ENCODE results near the gene HTATIP2.
A peak's percentile ranks its signal among the peaks of the same experiment; 100 is the strongest.
"Not testable (repeated sequence)": the region's sequence is repeated elsewhere in the genome, so short reads cannot be mapped to it uniquely, and the experiment has no call there.

Gene HTATIP2

DNA sequence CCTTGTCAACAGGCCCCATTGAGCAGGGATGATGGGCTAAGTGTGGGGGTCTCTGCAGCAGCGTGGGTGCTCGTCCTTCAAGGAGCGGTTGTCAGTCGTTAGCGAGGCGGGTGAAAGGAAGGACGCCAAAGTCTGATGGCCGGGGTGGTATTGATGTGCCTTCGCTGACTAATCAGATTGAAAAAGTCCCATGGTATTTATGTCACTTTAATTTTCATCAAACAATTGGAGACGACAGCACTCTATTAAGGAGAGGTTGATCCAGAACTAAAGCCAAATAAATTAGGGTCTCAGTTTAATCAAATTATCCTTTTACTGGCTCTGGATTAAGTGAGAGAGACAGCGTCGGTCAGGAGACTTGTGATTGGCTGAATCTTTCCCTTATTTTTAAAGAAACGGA, 9.6 kb downstream of the HTATIP2 start:
- no peak for DNase-seq

DNA sequence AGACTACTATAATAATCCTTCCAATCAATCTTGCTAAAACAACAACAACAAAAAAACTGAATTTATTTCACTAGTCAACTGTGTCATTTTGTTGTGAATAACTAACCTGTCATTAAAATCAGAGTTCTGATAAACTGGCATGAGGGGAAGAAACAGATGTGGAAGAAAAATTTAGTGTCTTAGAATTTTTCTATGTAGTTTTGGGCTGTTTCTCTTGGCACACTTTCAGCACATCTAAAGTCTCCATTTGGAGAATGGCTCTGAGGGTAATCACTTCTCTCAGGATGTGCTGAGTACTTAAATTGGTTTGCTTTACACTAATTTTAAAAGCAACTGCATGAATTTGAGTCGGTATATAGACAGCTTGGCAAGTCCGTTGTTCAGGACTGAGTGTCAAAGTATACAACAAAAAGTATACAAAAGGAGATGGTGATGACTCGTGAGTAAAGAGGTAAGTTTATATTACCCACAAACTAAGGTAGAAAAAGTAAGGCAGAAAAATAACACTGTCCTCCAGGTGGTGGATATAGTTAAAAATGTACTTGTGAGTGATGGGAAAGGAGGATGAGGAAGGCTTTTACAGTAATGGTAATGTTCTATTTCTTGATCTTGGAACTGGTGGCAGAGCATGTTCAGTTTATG, 10.2 kb downstream of the HTATIP2 start:
- DNase-seq, result no peak

DNA sequence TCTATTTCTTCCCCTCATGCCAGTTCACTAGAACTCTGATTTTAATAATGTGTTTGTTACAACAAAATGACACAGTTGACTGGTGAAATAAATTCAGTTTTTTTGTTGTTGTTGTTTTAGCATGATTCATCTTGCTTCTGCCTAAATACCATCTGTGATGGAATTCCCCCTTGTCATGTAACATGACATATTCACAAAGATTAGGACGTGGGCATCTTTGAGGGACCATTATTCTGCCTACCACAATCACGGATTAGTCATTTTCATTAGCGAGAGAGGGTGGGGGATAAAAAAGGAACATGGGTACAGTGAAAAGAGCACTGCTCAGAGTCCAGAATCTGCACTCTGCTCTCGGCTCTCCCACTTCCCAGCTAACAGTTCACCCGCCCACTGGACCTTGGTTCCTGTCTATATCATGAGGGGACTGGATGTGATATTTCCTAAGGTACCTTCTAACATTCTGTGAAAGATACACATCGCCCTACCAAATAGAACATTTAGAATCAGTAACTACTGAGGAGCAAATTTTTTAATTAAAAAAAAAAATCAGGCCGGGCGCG, 11.3 kb downstream of the HTATIP2 start:
- no peak for DNase-seq

DNA sequence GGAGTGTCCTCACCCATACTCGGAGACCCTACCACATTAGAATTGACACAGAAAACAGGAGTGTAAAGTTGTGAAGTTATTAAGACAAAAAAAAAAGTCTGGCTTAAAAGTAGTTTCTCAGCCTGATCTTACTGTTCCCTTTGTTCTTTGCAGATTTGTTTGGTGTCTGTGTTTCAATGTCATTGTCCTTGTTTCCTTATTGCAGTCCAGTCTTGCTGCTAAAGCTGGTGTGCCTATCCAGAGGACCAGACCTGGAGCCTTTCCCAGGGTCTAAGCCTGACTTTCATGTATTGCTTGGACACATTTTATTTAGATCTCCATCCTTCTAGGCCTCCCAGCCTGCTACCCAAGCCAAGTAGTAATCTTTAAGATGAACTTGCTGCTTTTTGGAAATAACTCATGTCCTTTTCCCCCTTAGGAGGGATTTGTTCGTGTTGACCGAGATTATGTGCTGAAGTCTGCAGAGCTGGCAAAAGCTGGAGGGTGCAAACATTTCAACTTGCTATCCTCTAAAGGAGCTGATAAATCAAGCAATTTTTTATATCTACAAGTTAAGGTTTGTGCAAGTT, 12.7 kb downstream of the HTATIP2 start:
- DNase-seq, result no peak

DNA sequence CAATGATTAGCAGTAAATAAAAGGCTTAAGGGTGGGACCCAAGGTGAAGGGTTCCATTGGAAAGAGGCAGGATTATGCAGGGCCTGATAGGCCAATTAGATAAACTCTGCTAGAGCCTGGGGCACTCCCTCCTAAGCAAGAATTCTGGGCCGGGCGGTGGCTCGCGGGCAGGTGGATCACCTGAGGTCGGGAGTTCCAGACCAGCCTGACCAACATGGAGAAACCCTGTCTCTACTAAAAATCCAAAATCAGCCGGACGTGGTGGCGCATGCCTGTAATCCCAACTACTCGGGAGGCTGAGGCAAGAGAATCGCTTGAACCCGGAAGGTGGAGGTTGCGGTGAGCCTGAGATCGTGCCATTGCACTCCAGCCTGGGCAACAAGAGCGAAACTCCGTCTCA, 22.5 kb downstream of the HTATIP2 start:
- not testable (repeated sequence) for DNase-seq

DNA sequence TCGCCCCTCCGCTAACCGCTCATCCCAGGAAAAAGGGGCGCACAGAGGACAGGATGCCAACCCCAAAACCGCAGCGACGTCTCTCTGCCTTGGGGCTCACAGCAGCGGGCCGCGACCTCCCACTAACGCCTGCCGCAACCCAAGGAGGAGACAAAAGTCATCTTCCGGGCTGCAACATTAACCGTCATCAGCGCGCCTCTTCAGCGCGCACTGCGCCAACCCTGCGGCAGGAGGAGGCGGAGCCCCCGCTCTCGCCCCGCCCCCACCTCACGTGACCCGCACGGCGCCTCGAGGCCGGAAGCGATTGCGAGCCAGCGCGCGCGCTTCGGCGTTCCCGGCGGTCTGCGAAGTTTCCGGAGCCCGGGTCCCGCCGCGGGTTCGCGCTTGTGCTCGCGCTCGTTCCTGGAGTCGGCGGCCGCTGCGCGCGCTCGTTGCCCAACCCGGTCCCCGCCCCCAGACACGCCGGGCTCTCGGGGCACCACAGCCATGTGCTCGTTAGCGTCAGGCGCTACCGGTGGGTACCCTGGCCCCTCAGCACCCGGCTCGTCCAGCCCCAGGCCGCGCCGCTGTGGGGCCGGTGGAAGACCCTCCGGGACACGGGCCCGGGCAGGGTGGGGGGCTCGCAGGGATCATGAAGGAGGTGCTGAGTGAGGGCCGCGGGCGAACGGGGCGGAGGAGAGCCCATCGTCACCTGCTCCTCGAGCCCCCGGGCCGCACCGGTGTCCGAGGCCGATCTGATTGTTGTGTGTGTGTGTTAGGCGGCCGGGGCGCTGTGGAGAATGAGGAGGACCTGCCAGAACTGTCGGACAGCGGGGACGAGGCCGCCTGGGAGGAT, 24.0 kb downstream of the HTATIP2 start, which contains the start of gene PRMT3:
Gene PRMT3 (plus strand): TSS at position 456 of the 835 bp plus-strand sequence. CDS start 31 bp downstream, at position 487.
- peak; percentile 96 to 97 for DNase-seq

DNA sequence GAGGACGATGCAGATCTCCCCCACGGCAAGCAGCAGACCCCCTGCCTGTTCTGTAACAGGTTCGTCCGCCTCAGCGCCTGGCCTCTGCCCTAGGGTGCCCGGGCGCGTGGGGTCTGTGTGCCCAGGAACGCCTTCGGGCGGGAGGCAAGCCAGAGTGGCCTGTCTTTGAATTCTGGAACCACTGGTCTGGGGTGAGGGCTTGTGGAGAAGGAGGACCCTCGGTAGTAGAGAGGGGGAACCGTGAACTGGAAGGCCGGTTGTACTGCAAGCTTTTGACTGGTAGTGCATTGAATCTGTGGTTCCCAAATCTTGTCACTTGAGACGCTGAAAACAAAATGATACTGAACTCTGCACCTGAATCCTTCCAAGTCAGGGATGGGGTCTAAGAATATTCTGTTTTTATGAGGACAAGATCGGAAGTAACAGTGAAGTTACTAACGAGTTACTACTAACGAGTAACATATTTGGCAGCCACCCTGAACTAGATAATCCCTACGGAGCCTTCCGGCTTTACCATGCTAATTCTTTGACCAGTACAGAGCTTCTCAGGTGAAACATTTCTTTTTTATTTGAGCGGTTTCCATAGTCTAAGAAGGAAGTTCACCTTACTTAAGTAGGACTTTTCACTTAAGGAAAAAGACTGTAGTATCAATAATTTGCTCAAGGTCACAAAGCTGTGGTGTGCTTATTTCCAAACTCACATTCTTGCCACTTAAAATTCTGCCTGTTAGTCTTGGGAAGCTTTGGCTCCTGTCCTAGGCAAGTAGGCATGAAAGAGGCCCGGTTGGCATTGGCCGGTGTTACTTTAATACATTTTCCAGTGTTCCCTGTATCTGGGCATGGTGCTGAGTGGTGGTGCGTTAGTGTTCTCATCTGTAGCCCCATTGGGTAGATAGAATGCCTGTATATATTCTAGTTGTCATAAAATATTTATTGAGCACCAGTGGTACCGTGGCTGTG, 24.9 kb downstream of the HTATIP2 start:
- no peak for DNase-seq

DNA sequence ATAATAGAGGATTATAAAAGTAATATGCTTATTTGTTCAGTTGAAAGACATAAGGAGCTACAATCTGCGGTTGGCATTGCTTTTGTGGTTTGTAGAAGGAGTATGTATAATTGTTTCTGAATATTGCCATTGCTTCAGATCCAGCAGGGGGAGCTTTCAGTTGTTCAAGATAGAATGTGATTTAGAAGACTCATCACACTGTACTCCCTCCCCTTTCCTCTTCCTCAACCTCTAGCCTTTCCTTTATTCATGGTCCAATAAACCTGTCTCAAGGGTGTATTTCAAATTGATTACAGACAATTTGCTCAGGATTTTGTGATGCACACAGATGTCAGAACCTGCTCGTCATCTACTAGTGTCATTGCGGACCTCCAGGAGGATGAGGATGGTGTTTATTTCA, 33.8 kb downstream of the HTATIP2 start:
- DNase-seq, result peak in 1 of 2 donors; percentile 19

DNA sequence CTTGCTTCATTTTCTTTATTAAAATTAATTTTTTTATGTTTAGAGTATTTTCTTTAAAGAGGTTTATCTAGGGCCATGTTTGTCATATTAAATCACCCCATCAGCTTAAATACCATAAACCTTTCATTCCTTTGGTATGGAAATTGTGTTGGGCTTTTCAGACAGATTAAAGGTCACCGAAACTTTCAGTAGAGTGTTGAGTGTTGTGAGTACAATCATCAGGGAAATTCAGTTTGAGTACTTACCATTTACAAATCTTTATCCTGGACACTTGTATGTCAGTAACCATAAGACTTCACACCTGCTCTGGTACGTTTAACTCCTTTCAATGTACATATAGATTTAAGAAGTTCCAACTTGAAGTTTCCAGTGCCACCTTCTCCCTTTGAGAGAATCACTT, 36.0 kb downstream of the HTATIP2 start:
- no peak for DNase-seq

DNA sequence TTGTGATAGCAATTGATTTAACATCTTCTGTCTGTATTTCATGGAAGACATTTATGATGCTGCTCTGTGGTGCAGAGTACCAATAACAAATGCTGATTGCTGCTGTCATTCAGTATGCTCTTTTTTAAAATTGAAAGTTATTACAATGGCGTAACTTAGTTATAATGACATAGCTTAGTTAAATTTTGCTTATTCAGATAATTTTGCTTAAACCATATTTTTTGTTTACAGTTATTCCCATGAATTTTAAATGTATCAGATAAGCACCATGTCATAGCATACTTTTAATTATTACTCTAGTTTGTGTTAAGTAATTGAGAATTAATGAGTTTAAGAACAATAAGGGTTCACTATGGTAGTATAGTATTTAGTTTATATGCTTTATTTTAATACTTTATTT, 39.5 kb downstream of the HTATIP2 start:
- DNase-seq, result no peak

DNA sequence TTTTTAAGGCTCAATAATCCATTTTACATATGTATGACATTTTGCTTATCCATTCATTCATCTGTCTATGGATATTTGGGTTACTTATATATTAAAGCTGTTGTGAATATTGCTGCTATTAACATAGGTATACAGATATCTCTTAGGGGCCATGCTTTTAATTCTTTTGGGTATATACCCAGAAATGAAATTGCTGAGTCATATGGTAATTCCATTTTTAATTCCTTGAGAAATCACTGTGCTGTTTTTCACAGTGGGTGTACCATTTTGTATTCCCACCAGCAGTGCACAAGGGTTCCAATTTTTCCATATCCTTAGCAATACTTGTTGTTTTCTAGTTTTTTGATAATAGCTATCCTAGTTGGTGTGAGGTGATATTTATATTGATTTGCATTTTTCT, 43.0 kb downstream of the HTATIP2 start:
- no peak for DNase-seq

DNA sequence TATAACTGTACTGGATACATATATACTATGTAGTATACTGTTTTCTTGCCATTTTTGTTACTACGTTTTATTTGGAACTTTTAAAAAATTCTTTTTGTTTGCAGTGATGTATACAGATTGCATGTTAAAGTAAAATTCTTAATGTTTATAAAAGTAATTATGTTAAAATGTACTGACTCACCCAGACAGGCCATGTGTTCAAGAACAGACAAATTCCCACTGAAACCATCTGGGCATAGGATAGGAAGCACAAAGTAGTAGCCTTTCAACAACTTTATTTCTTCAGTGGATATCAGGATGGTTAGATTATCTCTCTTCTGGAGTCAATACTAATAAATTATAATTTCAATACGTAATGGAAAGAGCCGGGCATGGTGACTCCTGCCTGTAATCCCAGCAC, 43.8 kb downstream of the HTATIP2 start:
- DNase-seq, result no peak

DNA sequence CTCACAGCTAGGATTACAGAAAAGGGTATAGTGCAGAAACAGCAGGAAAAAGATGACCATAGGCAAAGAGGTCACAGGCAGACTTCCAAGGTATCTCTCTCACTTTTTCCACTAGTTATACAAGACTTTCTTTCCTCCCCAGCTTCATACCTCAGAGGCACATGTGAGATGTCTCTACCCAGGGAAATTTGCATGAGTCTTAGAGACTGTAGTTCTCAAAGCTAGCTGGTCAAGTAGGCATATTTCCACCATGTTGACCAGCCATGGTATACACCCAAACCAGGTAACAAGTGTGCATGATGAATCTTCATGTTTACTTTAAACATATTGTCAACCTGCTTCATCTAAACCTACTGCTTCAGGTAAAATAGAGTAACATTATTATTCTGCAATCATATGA, 51.9 kb downstream of the HTATIP2 start:
- no peak for DNase-seq

DNA sequence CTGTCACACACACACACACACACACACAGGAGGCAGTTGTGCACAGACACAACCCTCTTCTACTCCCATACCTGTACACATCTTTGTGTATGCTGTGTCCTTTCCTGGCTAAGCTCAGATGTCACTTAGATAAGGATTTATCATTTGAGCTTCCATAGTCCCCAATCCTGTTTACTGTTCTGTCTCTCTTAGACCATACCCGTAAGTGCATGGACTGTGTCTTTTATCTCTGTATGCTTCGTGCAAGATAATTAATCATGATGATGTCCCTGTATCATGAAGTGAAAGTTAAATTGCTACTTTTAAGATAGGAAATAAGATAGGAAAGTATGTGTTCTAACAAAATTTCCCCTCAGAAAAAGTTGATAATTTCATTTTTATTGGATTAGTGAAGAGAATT, 54.3 kb downstream of the HTATIP2 start:
- no peak for DNase-seq

DNA sequence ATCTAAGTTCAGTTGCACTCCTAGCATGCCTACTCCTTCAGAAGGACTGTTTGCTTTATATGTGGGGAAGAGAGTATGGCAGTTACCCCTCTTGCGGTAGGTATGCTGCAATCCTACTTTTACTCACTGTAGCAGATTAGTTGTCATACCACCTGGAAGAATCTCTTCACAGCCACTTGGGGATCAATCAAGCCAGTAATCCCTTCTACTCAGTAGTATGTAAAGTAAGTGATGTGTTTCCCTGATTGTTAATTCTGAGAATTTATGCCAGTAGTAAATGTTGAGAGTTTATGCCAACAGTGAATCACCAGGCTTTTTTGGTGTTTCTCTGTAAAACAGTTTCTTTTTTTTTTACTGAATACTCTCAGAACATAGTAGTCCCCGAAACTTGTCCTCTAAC, 58.4 kb downstream of the HTATIP2 start:
- no peak for DNase-seq

DNA sequence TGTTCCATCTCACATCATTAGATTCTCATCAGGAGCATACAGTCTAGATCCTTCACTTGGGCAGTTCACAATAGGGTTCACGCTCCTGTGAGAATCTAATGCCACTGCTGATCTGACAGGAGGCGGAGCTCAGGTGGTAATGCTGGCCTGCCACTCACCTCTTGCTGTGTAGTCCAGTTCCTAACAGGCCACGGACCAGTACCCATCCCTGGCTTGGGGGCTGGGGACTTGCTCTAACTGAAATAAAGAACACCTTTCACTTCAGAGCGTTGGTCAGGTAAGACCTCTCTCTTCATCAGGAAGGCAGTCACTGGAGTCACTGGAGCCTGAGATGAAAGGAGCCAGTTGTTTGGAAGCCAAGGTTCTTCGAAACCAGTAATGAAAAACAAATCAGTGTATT, 65.7 kb downstream of the HTATIP2 start:
- DNase-seq, result no peak

Measured in activated CD4-positive, alpha-beta T cell treated with anti-CD3 and anti-CD28 coated beads for 4 hours (primary cell).